Cardiac muscle cell (in vitro differentiated cells and primary cell): ENCODE data around the gene SLC25A25. TPM values are rescaled to one million over a fixed set of nuclear protein-coding genes. Genes with fewer than 3 reads are reported as not detected.

Experiments used
- DNase-seq, 2 donors: peaks; one replicate each; pipeline versions ENCODE4 v3.0.0 to v3.0.0-alpha.2; 2010 to 2017; ENCODE audit warnings: low read depth in 1 of 2, low spot score in 1 of 2
- H3K27ac ChIP-seq: fragments of 200-600 bp; sonication (generic); 2 replicates; pipeline ENCODE4 v1.5.1; 2016
- H3K27me3 ChIP-seq: fragments of 200-600 bp; sonication (generic); 2 replicates; pipeline ENCODE4 v1.6.0; 2016; ENCODE audit warnings: control low read depth
- H3K36me3 ChIP-seq: fragments of 200-600 bp; sonication (generic); 2 replicates; pipeline ENCODE4 v1.5.1; 2016; ENCODE audit warnings: control low read depth
- H3K4me1 ChIP-seq: fragments of 200-600 bp; sonication (generic); 2 replicates; pipeline ENCODE4 v1.8.1; 2017; ENCODE audit warnings: low read depth, mild to moderate bottlenecking, mixed run types
- H3K4me3 ChIP-seq: fragments of 200-600 bp; sonication (generic); 2 replicates; pipeline ENCODE4 v1.5.1; 2016; ENCODE audit warnings: mild to moderate bottlenecking
- H3K9me3 ChIP-seq: fragments of 200-600 bp; sonication (generic); 2 replicates; pipeline ENCODE4 v1.5.1; 2017; ENCODE audit warnings: low read depth, mild to moderate bottlenecking, control low read depth
- CTCF ChIP-seq: IDR thresholded peaks from 2 replicates; pipeline ENCODE4 v1.5.1; 2012; ENCODE audit warnings: low read depth, mild to moderate bottlenecking, low read length
- polyA plus RNA-seq: library from polyadenylated mRNA; unstranded; fragments of >200 nt; fragmentation: Nextera tagmentation; extraction: Ambion mirVana; gene quantifications from 2 replicates; pipeline ENCODE4 v1.2.1, GENCODE V29; 2016
- total RNA-seq: library from RNA; depleted of rRNA; stranded (reverse); fragments of >200 nt; gene quantifications from 2 replicates; pipeline ENCODE4 v1.2.3, GENCODE V29; 2016

Gene SLC25A25
- total and polyA plus RNA-seq, 2 experiments from 2014 or later = 9.1 to 15.8 TPM

- DNase-seq = no peak
- no peak overlapping the region for H3K27ac ChIP-seq
- peaks cover 6% of the 10 kb centered on the region for H3K4me1 ChIP-seq
- no peak overlapping the region for H3K4me3 ChIP-seq
- TF ChIP-seq CTCF = no peak
- no peaks in the 10 kb centered on the region for H3K27me3 ChIP-seq
- H3K9me3 ChIP-seq = no peaks in the 10 kb centered on the region
- no peaks in the 10 kb centered on the region for H3K36me3 ChIP-seq
Observed at GRCh38 chr9:128054087-128054486, 13.9 kb upstream of the SLC25A25 start.

- Histone ChIP-seq H3K27ac (no peak overlapping the region), H3K4me1 (no peaks in the 10 kb centered on the region), H3K27me3 (no peaks in the 10 kb centered on the region), H3K4me3 (no peak overlapping the region), H3K9me3 (no peaks in the 10 kb centered on the region), H3K36me3 (no peaks in the 10 kb centered on the region)
- peak in 1 of 2 donors; percentile 57 for DNase-seq
- no peak for TF ChIP-seq CTCF
Observed at GRCh38 chr9:128055344-128056040, 12.5 kb upstream of the SLC25A25 start.

DNA sequence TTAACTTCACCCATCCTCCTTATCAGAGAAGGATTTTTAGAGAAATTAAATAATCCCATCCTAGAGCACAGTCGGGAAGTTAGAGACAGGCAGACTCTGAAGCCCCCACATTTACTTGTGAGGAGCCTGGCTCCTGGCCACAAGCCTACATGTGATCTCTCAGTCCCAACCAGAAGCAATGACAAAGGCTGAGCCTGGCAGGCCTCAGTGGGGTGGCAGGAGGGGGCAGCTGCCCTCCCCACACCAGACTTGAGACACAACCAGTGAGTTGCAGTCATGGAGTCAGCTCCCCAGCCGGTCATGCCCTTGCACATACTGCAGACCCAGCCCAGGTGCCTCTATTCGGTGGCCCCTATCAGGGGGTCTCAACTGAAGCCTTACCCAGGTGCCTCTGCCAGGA is 11.9 kb upstream of the SLC25A25 start:
- Histone ChIP-seq H3K36me3 (no peaks in the 10 kb centered on the region), H3K27me3 (no peaks in the 10 kb centered on the region), H3K4me3 (no peak overlapping the region), H3K4me1 (no peaks in the 10 kb centered on the region), H3K9me3 (no peaks in the 10 kb centered on the region), H3K27ac (no peak overlapping the region)
- no peak for DNase-seq
- no peak for TF ChIP-seq CTCF

- H3K36me3 ChIP-seq = no peaks in the 10 kb centered on the region
- H3K9me3 ChIP-seq = no peaks in the 10 kb centered on the region
- H3K27me3 ChIP-seq = no peaks in the 10 kb centered on the region
- DNase-seq = no peak
- TF ChIP-seq CTCF = no peak
- H3K27ac ChIP-seq = no peak overlapping the region
- H3K4me3 ChIP-seq = no peak overlapping the region
- no peaks in the 10 kb centered on the region for H3K4me1 ChIP-seq
Observed at GRCh38 chr9:128056887-128057723, 10.9 kb upstream of the SLC25A25 start.

DNA sequence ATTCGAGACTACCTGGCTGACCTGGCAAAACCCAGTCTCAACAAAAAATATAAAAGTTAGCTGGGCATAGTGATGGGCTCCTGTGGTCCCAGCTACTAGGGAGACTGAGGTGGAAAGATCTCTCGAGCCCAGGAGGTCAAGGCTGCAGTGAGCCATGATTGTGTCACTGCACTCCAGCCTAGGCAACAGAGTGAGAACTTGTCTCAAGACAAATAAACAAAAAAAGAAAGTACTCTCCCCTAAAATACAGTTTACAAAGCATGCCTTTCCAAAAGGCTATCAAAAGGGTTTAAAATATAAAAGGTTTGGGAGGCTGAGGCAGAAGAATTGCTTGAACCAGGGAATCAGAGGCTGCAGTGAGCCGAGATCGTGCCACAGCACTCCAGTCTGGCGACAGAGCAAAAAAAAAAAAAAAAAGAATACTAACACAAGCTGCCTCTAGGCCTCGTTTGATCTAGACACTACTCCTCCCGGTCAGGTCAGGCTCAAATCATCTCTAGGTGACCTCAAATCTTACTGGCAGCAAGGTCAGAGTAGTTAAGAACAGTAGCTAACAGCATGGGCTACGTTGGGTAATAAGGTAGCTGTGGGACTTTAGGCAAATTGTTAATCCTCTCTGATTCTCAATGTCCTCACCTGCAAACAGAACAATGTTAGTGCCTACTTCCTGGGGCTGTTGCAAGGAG is 10.2 kb upstream of the SLC25A25 start:
- TF ChIP-seq CTCF = no peak
- Histone ChIP-seq H3K9me3 (no peaks in the 10 kb centered on the region), H3K4me3 (no peak overlapping the region), H3K4me1 (no peaks in the 10 kb centered on the region), H3K27me3 (no peaks in the 10 kb centered on the region), H3K27ac (no peak overlapping the region), H3K36me3 (no peaks in the 10 kb centered on the region)
- no peak for DNase-seq
